GM23338 (cell line): Measurements from ENCODE around the gene ERC2. TPM values are rescaled to one million over a fixed set of nuclear protein-coding genes. Genes with fewer than 3 reads are reported as not detected.
A peak's percentile ranks its signal among the peaks of the same experiment; 100 is the strongest.

Source experiments
- ATAC-seq: fragments of 200-7000 bp; cut with Tn5 transposase; 3 replicates; pipeline ENCODE4 v1.9.1; 2020
- DNase-seq: peaks from one replicate; pipeline ENCODE4 v3.0.0-alpha.2; 2015; ENCODE audit warnings: low spot score
- H2AFZ ChIP-seq: fragments of 200-600 bp; sonication (generic); 2 replicates; pipeline ENCODE4 v1.8.0; 2016; ENCODE audit warnings: antibody characterized with exemption, mild to moderate bottlenecking, moderate library complexity
- H3F3A ChIP-seq: fragments of 200-600 bp; sonication (generic); replicated peaks from 2 replicates; pipeline ENCODE4 v1.8.0; 2017; ENCODE audit warnings: antibody characterized with exemption, mixed run types, low read depth
- H3K27ac ChIP-seq: fragments of 200-600 bp; sonication (generic); 2 replicates; pipeline ENCODE4 v1.6.1; 2016; ENCODE audit warnings: low read depth
- H3K27me3 ChIP-seq: fragments of 200-600 bp; sonication (generic); 2 replicates; pipeline ENCODE4 v1.8.0; 2016; ENCODE audit warnings: mild to moderate bottlenecking, mixed run types, moderate library complexity; ENCODE audit not compliant: insufficient read depth
- H3K36me3 ChIP-seq: fragments of 200-600 bp; sonication (generic); 2 replicates; pipeline ENCODE4 v1.8.0; 2016; ENCODE audit warnings: mild to moderate bottlenecking; ENCODE audit not compliant: insufficient read depth
- H3K4me1 ChIP-seq: fragments of 200-600 bp; sonication (generic); 2 replicates; pipeline ENCODE4 v1.8.0; 2016; ENCODE audit warnings: mild to moderate bottlenecking, moderate library complexity; ENCODE audit not compliant: insufficient read depth
- H3K4me2 ChIP-seq: fragments of 200-600 bp; sonication (generic); 2 replicates; pipeline ENCODE4 v1.7.1; 2017; ENCODE audit warnings: mixed run types
- H3K4me3 ChIP-seq: fragments of 200-600 bp; sonication (generic); 2 replicates; pipeline ENCODE4 v1.6.1; 2016; ENCODE audit warnings: mixed run types
- H3K79me2 ChIP-seq: fragments of 200-600 bp; sonication (generic); replicated peaks from 2 replicates; pipeline ENCODE4 v1.8.0; 2017; ENCODE audit warnings: mild to moderate bottlenecking; ENCODE audit not compliant: insufficient read depth
- H3K9me2 ChIP-seq: fragments of 200-600 bp; sonication (generic); 2 replicates; pipeline ENCODE4 v1.8.0; 2017; ENCODE audit not compliant: insufficient read depth
- H4K20me1 ChIP-seq: fragments of 200-600 bp; sonication (generic); replicated peaks from 2 replicates; pipeline ENCODE4 v1.8.0; 2017; ENCODE audit warnings: mild to moderate bottlenecking; ENCODE audit not compliant: insufficient read depth
- H3K27ac Mint-ChIP-seq: 2 replicates; pipeline ENCODE4 v1.8.0; 2020; ENCODE audit warnings: inconsistent platforms, mild to moderate bottlenecking, moderate library complexity, mixed read lengths
- H3K27me3 Mint-ChIP-seq: 3 replicates; pipeline ENCODE4 v1.8.0; 2022; ENCODE audit warnings: low read depth, mild to moderate bottlenecking, moderate library complexity, mixed read lengths, inconsistent platforms; ENCODE audit not compliant: insufficient read depth, poor library complexity
- H3K36me3 Mint-ChIP-seq: 3 replicates; pipeline ENCODE4 v1.8.0; 2021; ENCODE audit warnings: low read depth, mild to moderate bottlenecking, inconsistent platforms, moderate library complexity, mixed read lengths
- H3K4me1 Mint-ChIP-seq: 3 replicates; pipeline ENCODE4 v1.8.0; 2020; ENCODE audit warnings: mild to moderate bottlenecking, inconsistent platforms, mixed read lengths
- H3K4me3 Mint-ChIP-seq: 3 replicates; pipeline ENCODE4 v1.8.0; 2021; ENCODE audit warnings: moderate library complexity, mild to moderate bottlenecking, inconsistent platforms, mixed read lengths
- H3K9me3 Mint-ChIP-seq: 3 replicates; pipeline ENCODE4 v1.8.0; 2020; ENCODE audit warnings: moderate library complexity, mild to moderate bottlenecking, inconsistent platforms, mixed read lengths
- CREB1 ChIP-seq: fragments of 250-450 bp; sonication (Bioruptor Pico); IDR thresholded peaks from 2 replicates; pipeline ENCODE4 v1.5.0; 2020; ENCODE audit warnings: low read depth, mild to moderate bottlenecking, moderate library complexity
- EZH2 ChIP-seq: fragments of 200-600 bp; sonication (generic); IDR thresholded peaks from one replicate; pipeline ENCODE4 v1.8.0; 2017; ENCODE audit warnings: antibody characterized with exemption, mild to moderate bottlenecking, low read depth; ENCODE audit not compliant: unreplicated experiment
- EZH2phosphoT487 ChIP-seq: fragments of 200-600 bp; sonication (generic); IDR thresholded peaks from one replicate; pipeline ENCODE4 v1.8.1; 2018; ENCODE audit warnings: antibody characterized with exemption; ENCODE audit not compliant: unreplicated experiment
- JUNB ChIP-seq: IDR thresholded peaks from one replicate; pipeline ENCODE4 v1.6.1; 2016; ENCODE audit warnings: antibody characterized with exemption; ENCODE audit not compliant: unreplicated experiment
- NANOG ChIP-seq: IDR thresholded peaks from 2 replicates; pipeline ENCODE4 v1.6.1; 2016; ENCODE audit warnings: antibody characterized with exemption, borderline replicate concordance
- POLR2AphosphoS5 ChIP-seq: IDR thresholded peaks from 2 replicates; pipeline ENCODE4 v1.6.1; 2016; ENCODE audit warnings: antibody characterized with exemption, low read depth
- STAT1 ChIP-seq: IDR thresholded peaks from one replicate; pipeline ENCODE4 v1.6.1; 2016; ENCODE audit warnings: antibody characterized with exemption; ENCODE audit not compliant: unreplicated experiment
- ZNF114 ChIP-seq: fragments of 250-450 bp; sonication (Bioruptor Pico); IDR thresholded peaks from 2 replicates; pipeline ENCODE4 v1.5.0; 2020; ENCODE audit warnings: mild to moderate bottlenecking, moderate library complexity
- ZNF331 ChIP-seq: fragments of 250-450 bp; sonication (Bioruptor Pico); IDR thresholded peaks from 2 replicates; pipeline ENCODE4 v1.5.0; 2020; ENCODE audit warnings: low read depth, mild to moderate bottlenecking, moderate library complexity
- polyA plus RNA-seq: library from polyadenylated mRNA; unstranded; fragments of >200 nt; fragmentation: Nextera tagmentation; extraction: Ambion mirVana; gene quantifications from 2 replicates; pipeline ENCODE4 v1.2.1, GENCODE V29; 2016
- total RNA-seq: library from RNA; depleted of rRNA; stranded (reverse); fragments of >200 nt; shearing (Covaris generic); gene quantifications from 2 replicates; pipeline ENCODE4 v1.2.3, GENCODE V29; 2014
- TF ChIP-seq, protein P1 (sequence below): IDR thresholded peaks from 2 replicates; pipeline ENCODE4 v1.6.1; 2016; ENCODE audit warnings: antibody characterized with exemption

The ERC2 gene
- total and polyA plus RNA-seq, 2 experiments from 2014 or later = 11.8 to 13.7 TPM

DNA sequence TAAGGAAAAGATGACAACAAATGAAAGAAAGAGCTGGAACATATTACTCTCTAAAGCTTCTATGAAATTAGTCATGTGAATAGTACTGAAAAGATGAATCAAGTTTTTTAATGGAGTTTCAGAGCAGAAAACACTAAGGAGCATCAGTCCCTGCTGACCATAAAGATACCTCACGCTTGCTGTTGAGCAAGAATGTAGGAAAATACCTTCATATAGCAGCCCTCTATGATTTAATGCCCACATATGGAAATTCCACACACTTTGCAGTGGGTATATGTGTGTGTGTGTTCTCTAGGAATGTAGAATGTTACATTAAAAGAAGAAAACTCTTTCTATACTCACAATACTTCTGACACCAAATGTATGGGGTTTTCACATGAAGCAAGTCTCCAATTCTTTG, 355.0 kb downstream of the ERC2 start (continued):
- no peak for TF ChIP-seq ZNF114 (CRISPR knock-in tag)
- TF ChIP-seq EZH2phosphoT487 = no peak
- TF ChIP-seq JUNB = no peak
- TF ChIP-seq, protein P1, sequence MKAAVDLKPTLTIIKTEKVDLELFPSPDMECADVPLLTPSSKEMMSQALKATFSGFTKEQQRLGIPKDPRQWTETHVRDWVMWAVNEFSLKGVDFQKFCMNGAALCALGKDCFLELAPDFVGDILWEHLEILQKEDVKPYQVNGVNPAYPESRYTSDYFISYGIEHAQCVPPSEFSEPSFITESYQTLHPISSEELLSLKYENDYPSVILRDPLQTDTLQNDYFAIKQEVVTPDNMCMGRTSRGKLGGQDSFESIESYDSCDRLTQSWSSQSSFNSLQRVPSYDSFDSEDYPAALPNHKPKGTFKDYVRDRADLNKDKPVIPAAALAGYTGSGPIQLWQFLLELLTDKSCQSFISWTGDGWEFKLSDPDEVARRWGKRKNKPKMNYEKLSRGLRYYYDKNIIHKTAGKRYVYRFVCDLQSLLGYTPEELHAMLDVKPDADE = no peak
- no peak for TF ChIP-seq STAT1
- TF ChIP-seq NANOG = no peak
- no peak for TF ChIP-seq EZH2
- TF ChIP-seq ZNF331 (CRISPR knock-in tag) = no peak
- TF ChIP-seq CREB1 = no peak

DNA sequence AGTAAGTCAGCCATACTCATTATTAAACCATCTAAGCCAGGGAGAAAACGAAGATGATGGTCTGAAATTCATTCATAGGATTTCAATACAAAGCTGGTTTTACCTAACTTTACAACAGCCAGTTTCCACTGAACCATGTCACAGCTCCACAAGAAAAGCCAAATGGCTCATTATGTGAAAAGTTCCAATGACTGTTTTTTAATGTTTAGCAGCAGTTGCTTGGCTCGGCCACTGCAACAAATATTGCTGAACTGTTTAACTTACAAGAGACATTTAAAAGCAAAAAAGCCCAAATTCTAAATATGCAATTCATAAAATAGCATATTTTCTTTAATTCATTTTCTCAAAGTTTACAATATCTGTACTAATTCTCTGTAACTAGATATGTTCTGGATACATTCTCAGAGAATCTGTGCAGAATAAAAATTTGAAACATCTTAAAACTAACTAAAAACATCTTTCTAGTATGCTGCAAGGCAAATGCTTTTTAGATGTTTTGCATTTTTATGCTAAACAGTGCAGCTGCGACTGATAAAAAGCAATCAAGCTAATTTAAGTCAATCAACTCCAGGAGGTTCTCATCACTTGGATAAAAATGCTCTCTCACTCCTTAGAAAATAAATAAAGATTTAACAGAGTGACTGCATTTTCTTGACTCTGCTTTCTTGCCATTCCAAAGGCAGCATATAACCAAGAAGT, 356.5 kb downstream of the ERC2 start:
- ATAC-seq = no peak

DNA sequence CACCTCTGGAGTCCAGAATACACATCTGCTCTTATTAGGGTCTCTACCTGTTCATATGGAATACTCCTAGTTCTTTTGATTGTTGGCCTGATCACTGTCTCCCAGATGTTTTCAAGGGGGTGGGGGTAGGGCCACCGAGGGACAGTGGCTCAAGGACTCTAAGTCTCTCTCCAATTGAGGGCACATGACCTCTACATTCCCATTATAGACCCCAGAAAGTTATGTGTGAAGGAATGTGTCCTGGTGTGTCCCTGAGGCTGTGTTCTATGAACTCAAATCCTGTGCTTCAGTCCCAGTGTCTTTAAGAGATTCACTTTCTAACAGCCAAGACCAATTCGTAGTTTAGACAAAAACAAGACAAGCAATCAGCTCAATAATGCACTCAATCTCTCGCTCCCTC, 357.4 kb downstream of the ERC2 start:
- Mint-ChIP-seq H3K27me3 (peaks cover 2% of the 10 kb centered on the region), H3K36me3 (peaks cover 15% of the 10 kb centered on the region), H3K4me1 (peaks cover 51% of the 10 kb centered on the region), H3K27ac (peak overlapping the region; percentile 11; the same call in 1 of the 2 replicates), H3K9me3 (peaks cover 15% of the 10 kb centered on the region), H3K4me3 (no peak overlapping the region)
- Histone ChIP-seq H3K9me2 (no peaks in the 10 kb centered on the region), H3K4me1 (peaks cover 46% of the 10 kb centered on the region), H3K27ac (peak overlapping the region; percentile 65; the same call in 1 of the 2 replicates), H3K79me2 (no peaks in the 10 kb centered on the region), H4K20me1 (no peaks in the 10 kb centered on the region), H3F3A (no peaks in the 10 kb centered on the region; the same call in 1 of the 2 replicates), H2AFZ (no peak overlapping the region), H3K4me2 (0 out of 2 replicates have a peak overlapping the region, but pooled peaks have one; percentile 18), H3K36me3 (no peaks in the 10 kb centered on the region), H3K4me3 (no peak overlapping the region), H3K27me3 (no peaks in the 10 kb centered on the region)
- no peak for ATAC-seq
- DNase-seq = peak; percentile 51
- no peak for TF ChIP-seq ZNF331 (CRISPR knock-in tag)
- TF ChIP-seq POLR2AphosphoS5 = no peak
- TF ChIP-seq, protein P1 = no peak

More for the DNA sequence above, 356.5 kb downstream of the ERC2 start:
- Histone ChIP-seq H3K27me3 (no peaks in the 10 kb centered on the region), H3K4me3 (no peak overlapping the region), H3K4me2 (peak overlapping the region; percentile 18; the same call in 1 of the 2 replicates), H2AFZ (no peak overlapping the region), H3K36me3 (no peaks in the 10 kb centered on the region), H3K27ac (peak overlapping the region; percentile 65; the same call in 1 of the 2 replicates), H3F3A (no peaks in the 10 kb centered on the region; the same call in 1 of the 2 replicates), H3K79me2 (no peaks in the 10 kb centered on the region), H4K20me1 (no peaks in the 10 kb centered on the region), H3K4me1 (peaks cover 55% of the 10 kb centered on the region), H3K9me2 (no peaks in the 10 kb centered on the region)
- H3K4me3 Mint-ChIP-seq = no peak overlapping the region
- peaks cover 55% of the 10 kb centered on the region for H3K4me1 Mint-ChIP-seq
- peaks cover 15% of the 10 kb centered on the region for H3K9me3 Mint-ChIP-seq
- no peak for TF ChIP-seq EZH2phosphoT487
- no peak for TF ChIP-seq CREB1
- no peak for TF ChIP-seq ZNF331 (CRISPR knock-in tag)
- TF ChIP-seq JUNB = no peak
- no peak for TF ChIP-seq STAT1
- peaks cover 2% of the 10 kb centered on the region for H3K27me3 Mint-ChIP-seq
- peaks cover 15% of the 10 kb centered on the region for H3K36me3 Mint-ChIP-seq
- DNase-seq = no peak
- peak overlapping the region; percentile 53; the same call in 1 of the 2 replicates for H3K27ac Mint-ChIP-seq
